Fibroblast of skin of abdomen (primary cell): Measurements from ENCODE around the gene TMEM51. TPM values are rescaled to one million over a fixed set of nuclear protein-coding genes. Genes with fewer than 3 reads are reported as not detected.

Source experiments
- DNase-seq: peaks from one replicate; pipeline ENCODE4 v3.0.0-alpha.2; 2013
- polyA plus RNA-seq, 2 experiments: library from polyadenylated mRNA; unstranded; fragments of 120-200 nt; gene quantifications; one replicate each; pipeline ENCODE4 v1.2.1, GENCODE V29; 2013; ENCODE audit not compliant: insufficient read length in 2 of 2

Gene TMEM51
- polyA plus RNA-seq (2013, experiment 1 of 2; ENCODE audit: insufficient read length): 3.0 TPM
- 3.2 TPM for polyA plus RNA-seq (2013, experiment 2 of 2; ENCODE audit: insufficient read length)

GRCh38 chr1:15153184-15153841 lies at the start of gene TMEM51:
Gene TMEM51, plus strand, starts transcription at chr1:15153747. Its CDS starts 61,341 bp downstream, at chr1:15215088.
- DNase-seq: peak; percentile 28

GRCh38 chr1:15103906-15104305 lies 49.6 kb upstream of the TMEM51 start:
- DNase-seq: no peak

- DNase-seq: no peak
These were observed 48.8 kb upstream of the TMEM51 start for GRCh38 chr1:15104768-15105167.

GRCh38 chr1:15106608-15107007 lies 46.9 kb upstream of the TMEM51 start:
- DNase-seq: no peak

- DNase-seq: no peak
These were observed 46.4 kb upstream of the TMEM51 start for GRCh38 chr1:15107058-15107687.

GRCh38 chr1:15107911-15108310 lies 45.6 kb upstream of the TMEM51 start:
- no peak for DNase-seq

- DNase-seq: no peak
These were observed 43.2 kb upstream of the TMEM51 start for GRCh38 chr1:15110128-15110866.

- DNase-seq: no peak
These were observed 42.7 kb upstream of the TMEM51 start for GRCh38 chr1:15110867-15111230.

GRCh38 chr1:15113146-15113545 lies 40.4 kb upstream of the TMEM51 start:
- DNase-seq: no peak

- DNase-seq: no peak
These were observed 38.7 kb upstream of the TMEM51 start for GRCh38 chr1:15114884-15115283.

- DNase-seq: no peak
These were observed 37.8 kb upstream of the TMEM51 start for GRCh38 chr1:15115542-15116330.

GRCh38 chr1:15116966-15117365 lies 36.6 kb upstream of the TMEM51 start:
- DNase-seq: no peak

GRCh38 chr1:15117671-15118325 lies 35.7 kb upstream of the TMEM51 start:
- no peak for DNase-seq

- DNase-seq: no peak
These were observed 35.0 kb upstream of the TMEM51 start for GRCh38 chr1:15118579-15118978.

GRCh38 chr1:15120251-15120945 lies 33.1 kb upstream of the TMEM51 start:
- no peak for DNase-seq

GRCh38 chr1:15122331-15122730 lies 31.2 kb upstream of the TMEM51 start:
- no peak for DNase-seq

GRCh38 chr1:15123270-15123669 lies 30.3 kb upstream of the TMEM51 start:
- DNase-seq: no peak

GRCh38 chr1:15123925-15124324 lies 29.6 kb upstream of the TMEM51 start:
- DNase-seq: no peak

GRCh38 chr1:15124362-15125100 lies 29.0 kb upstream of the TMEM51 start:
- no peak for DNase-seq

- no peak for DNase-seq
These were observed 28.3 kb upstream of the TMEM51 start for GRCh38 chr1:15125101-15125745.
